ENCODE measurements around the gene DNAJC18. TPM values are rescaled to one million over a fixed set of nuclear protein-coding genes. Genes with fewer than 3 reads are reported as not detected.

DNAJC18 gene
- total and polyA plus RNA-seq, 2 donors = 4.3 TPM

- Histone ChIP-seq H3K9me3 (ENCODE audit: control insufficient read depth in 2 of 2, insufficient read depth in 1 of 2, low read length in 1 of 2) (peaks cover 0 to 5% of the 10 kb centered on the region in 2 donors), H3K27ac (ENCODE audit: low read depth in 1 of 2, low read length in 1 of 2) (no peak within 1 kb of the TSS), H3K4me1 (ENCODE audit: control insufficient read depth in 2 of 2, insufficient read depth in 2 of 2, low read length in 2 of 2) (peaks cover 34 to 60% of the 10 kb centered on the region in 2 donors), H3K36me3 (ENCODE audit: control insufficient read depth in 2 of 2, insufficient read depth in 2 of 2, low read length in 1 of 2) (peaks cover 0 to 7% of the 10 kb centered on the region in 2 donors), H3K27me3 (ENCODE audit: control insufficient read depth in 2 of 2, insufficient read depth in 1 of 2, low read length in 1 of 2) (peaks cover 0 to 38% of the 10 kb centered on the region in 2 donors), H3K4me3 (ENCODE audit: low read length in 2 of 2) (peak within 1 kb of the TSS; percentile 55 to 79)
- 83% methylated on average over 76 of the region's 76 CpGs for WGBS
- DNase-seq (ENCODE audit: low read depth in 6 of 9, low spot score in 9 of 9) = no peak
Measured at GRCh38 chr5:139394654-139395566, 44.4 kb downstream of the DNAJC18 start, which contains the start of gene PROB1. Gene PROB1 (minus strand): TSS chr5:139395104. CDS start chr5:139395081, 23 bp downstream.

GRCh38 chr5:139394123-139394653, 45.1 kb downstream of the DNAJC18 start:
- Histone ChIP-seq H3K27me3 (ENCODE audit: control insufficient read depth in 2 of 2, insufficient read depth in 1 of 2, low read length in 1 of 2) (peaks cover 0 to 38% of the 10 kb centered on the region in 2 donors), H3K27ac (ENCODE audit: low read depth in 1 of 2, low read length in 1 of 2) (no peak overlapping the region), H3K4me1 (ENCODE audit: control insufficient read depth in 2 of 2, insufficient read depth in 2 of 2, low read length in 2 of 2) (peaks cover 35 to 67% of the 10 kb centered on the region in 2 donors), H3K4me3 (ENCODE audit: low read length in 2 of 2) (peak overlapping the region; percentile 55 to 79), H3K36me3 (ENCODE audit: control insufficient read depth in 2 of 2, insufficient read depth in 2 of 2, low read length in 1 of 2) (peaks cover 0 to 8% of the 10 kb centered on the region in 2 donors), H3K9me3 (ENCODE audit: control insufficient read depth in 2 of 2, insufficient read depth in 1 of 2, low read length in 1 of 2) (peaks cover 0 to 5% of the 10 kb centered on the region in 2 donors)
- DNase-seq (ENCODE audit: low read depth in 6 of 9, low spot score in 9 of 9) = peak in 2 of 9 donors; percentile 36 to 63
- WGBS = 9% methylated on average over 62 of the region's 62 CpGs

GRCh38 chr5:139393497-139394122, 45.7 kb downstream of the DNAJC18 start:
- 6% methylated on average over 49 of the region's 49 CpGs for WGBS
- Histone ChIP-seq H3K36me3 (ENCODE audit: control insufficient read depth in 2 of 2, insufficient read depth in 2 of 2, low read length in 1 of 2) (peaks cover 0 to 11% of the 10 kb centered on the region in 2 donors), H3K4me3 (ENCODE audit: low read length in 2 of 2) (peak overlapping the region; percentile 55 to 79), H3K9me3 (ENCODE audit: control insufficient read depth in 2 of 2, insufficient read depth in 1 of 2, low read length in 1 of 2) (peaks cover 0 to 5% of the 10 kb centered on the region in 2 donors), H3K27ac (ENCODE audit: low read depth in 1 of 2, low read length in 1 of 2) (peak overlapping the region in 1 of 2 donors; percentile 100), H3K4me1 (ENCODE audit: control insufficient read depth in 2 of 2, insufficient read depth in 2 of 2, low read length in 2 of 2) (peaks cover 35 to 73% of the 10 kb centered on the region in 2 donors), H3K27me3 (ENCODE audit: control insufficient read depth in 2 of 2, insufficient read depth in 1 of 2, low read length in 1 of 2) (peaks cover 0 to 38% of the 10 kb centered on the region in 2 donors)
- DNase-seq (ENCODE audit: low read depth in 6 of 9, low spot score in 9 of 9) = no peak

GRCh38 chr5:139392678-139393496, 46.4 kb downstream of the DNAJC18 start:
- H3K4me1 ChIP-seq (ENCODE audit: control insufficient read depth in 2 of 2, insufficient read depth in 2 of 2, low read length in 2 of 2) = peaks cover 35 to 80% of the 10 kb centered on the region in 2 donors
- peaks cover 0 to 5% of the 10 kb centered on the region in 2 donors for H3K9me3 ChIP-seq (ENCODE audit: control insufficient read depth in 2 of 2, insufficient read depth in 1 of 2, low read length in 1 of 2)
- peak overlapping the region; percentile 76 to 100 for H3K27ac ChIP-seq (ENCODE audit: low read depth in 1 of 2, low read length in 1 of 2)

GRCh38 chr5:139392324-139392677, 47.0 kb downstream of the DNAJC18 start:
- under 1% methylated on average over 36 of the region's 36 CpGs for WGBS
- DNase-seq (ENCODE audit: low read depth in 6 of 9, low spot score in 9 of 9) = peak in 1 of 9 donors; percentile 27
- H3K27ac ChIP-seq (ENCODE audit: low read depth in 1 of 2, low read length in 1 of 2) = peak overlapping the region; percentile 76 to 100
- peaks cover 0 to 18% of the 10 kb centered on the region in 2 donors for H3K36me3 ChIP-seq (ENCODE audit: control insufficient read depth in 2 of 2, insufficient read depth in 2 of 2, low read length in 1 of 2)
- peaks cover 0 to 38% of the 10 kb centered on the region in 2 donors for H3K27me3 ChIP-seq (ENCODE audit: control insufficient read depth in 2 of 2, insufficient read depth in 1 of 2, low read length in 1 of 2)
- H3K4me3 ChIP-seq (ENCODE audit: low read length in 2 of 2) = peak overlapping the region; percentile 55 to 79
- H3K4me1 ChIP-seq (ENCODE audit: control insufficient read depth in 2 of 2, insufficient read depth in 2 of 2, low read length in 2 of 2) = peaks cover 35 to 86% of the 10 kb centered on the region in 2 donors
- peaks cover 0 to 5% of the 10 kb centered on the region in 2 donors for H3K9me3 ChIP-seq (ENCODE audit: control insufficient read depth in 2 of 2, insufficient read depth in 1 of 2, low read length in 1 of 2)

More at GRCh38 chr5:139392678-139393496, 46.4 kb downstream of the DNAJC18 start:
- Histone ChIP-seq H3K27me3 (ENCODE audit: control insufficient read depth in 2 of 2, insufficient read depth in 1 of 2, low read length in 1 of 2) (peaks cover 0 to 38% of the 10 kb centered on the region in 2 donors), H3K36me3 (ENCODE audit: control insufficient read depth in 2 of 2, insufficient read depth in 2 of 2, low read length in 1 of 2) (peaks cover 0 to 14% of the 10 kb centered on the region in 2 donors), H3K4me3 (ENCODE audit: low read length in 2 of 2) (peak overlapping the region; percentile 55 to 79)
- peak in 7 of 9 donors; percentile 65 to 92 (median 83) for DNase-seq (ENCODE audit: low read depth in 6 of 9, low spot score in 9 of 9)
- under 1% methylated on average over 77 of the region's 77 CpGs for WGBS

- H3K4me3 ChIP-seq (ENCODE audit: low read length in 2 of 2) = peak overlapping the region; percentile 55 to 79
- WGBS = 9% methylated on average over 33 of the region's 33 CpGs
- peaks cover 0 to 20% of the 10 kb centered on the region in 2 donors for H3K36me3 ChIP-seq (ENCODE audit: control insufficient read depth in 2 of 2, insufficient read depth in 2 of 2, low read length in 1 of 2)
- H3K4me1 ChIP-seq (ENCODE audit: control insufficient read depth in 2 of 2, insufficient read depth in 2 of 2, low read length in 2 of 2) = peaks cover 35 to 89% of the 10 kb centered on the region in 2 donors
- peak in 3 of 9 donors; percentile 45 to 76 (median 49) for DNase-seq (ENCODE audit: low read depth in 6 of 9, low spot score in 9 of 9)
- peaks cover 0 to 5% of the 10 kb centered on the region in 2 donors for H3K9me3 ChIP-seq (ENCODE audit: control insufficient read depth in 2 of 2, insufficient read depth in 1 of 2, low read length in 1 of 2)
- peak overlapping the region; percentile 78 to 100 for H3K27ac ChIP-seq (ENCODE audit: low read depth in 1 of 2, low read length in 1 of 2)
- peaks cover 0 to 38% of the 10 kb centered on the region in 2 donors for H3K27me3 ChIP-seq (ENCODE audit: control insufficient read depth in 2 of 2, insufficient read depth in 1 of 2, low read length in 1 of 2)
Measured at GRCh38 chr5:139391570-139392323, 47.6 kb downstream of the DNAJC18 start.

GRCh38 chr5:139390639-139391569, 48.4 kb downstream of the DNAJC18 start:
- 71% methylated on average over 10 of the region's 10 CpGs for WGBS
- peak overlapping the region; percentile 85 to 100 for H3K27ac ChIP-seq (ENCODE audit: low read depth in 1 of 2, low read length in 1 of 2)
- peak in 1 of 9 donors; percentile 28 for DNase-seq (ENCODE audit: low read depth in 6 of 9, low spot score in 9 of 9)

More at GRCh38 chr5:139390639-139391569, 48.4 kb downstream of the DNAJC18 start:
- H3K9me3 ChIP-seq (ENCODE audit: control insufficient read depth in 2 of 2, insufficient read depth in 1 of 2, low read length in 1 of 2) = peaks cover 0 to 5% of the 10 kb centered on the region in 2 donors
- H3K27me3 ChIP-seq (ENCODE audit: control insufficient read depth in 2 of 2, insufficient read depth in 1 of 2, low read length in 1 of 2) = peaks cover 0 to 38% of the 10 kb centered on the region in 2 donors
- H3K4me3 ChIP-seq (ENCODE audit: low read length in 2 of 2) = peak overlapping the region; percentile 79 to 100
- H3K36me3 ChIP-seq (ENCODE audit: control insufficient read depth in 2 of 2, insufficient read depth in 2 of 2, low read length in 1 of 2) = peaks cover 4 to 25% of the 10 kb centered on the region in 2 donors
- H3K4me1 ChIP-seq (ENCODE audit: control insufficient read depth in 2 of 2, insufficient read depth in 2 of 2, low read length in 2 of 2) = peaks cover 38 to 89% of the 10 kb centered on the region in 2 donors
